WTC11 (cell line): Measurements from ENCODE around the gene CEBPG. TPM values are rescaled to one million over a fixed set of nuclear protein-coding genes. Genes with fewer than 3 reads are reported as not detected.
A peak's percentile ranks its signal among the peaks of the same experiment; 100 is the strongest.

Experiments used
- ATAC-seq: fragments of 200-7000 bp; cut with Tn5 transposase; 2 replicates; pipeline ENCODE4 v1.10.0; 2021; ENCODE audit warnings: mild to moderate bottlenecking, moderate library complexity
- CTCF ChIA-PET: fragments of 300-600 bp; sonication (Branson Sonifier 250); formaldehyde crosslinking; loops from one replicate; lab custom pipeline; 2021; ENCODE audit warnings: antibody characterized with exemption; lab: Charles Lee
- POLR2A ChIA-PET: fragments of 350-600 bp; sonication (Branson Sonifier 250); formaldehyde crosslinking; loops from one replicate; lab custom pipeline; 2021; ENCODE audit warnings: antibody characterized with exemption; lab: Charles Lee
- DNase-seq: peaks from one replicate; pipeline ENCODE4 v3.0.0; 2021; ENCODE audit warnings: low spot score
- H3K27ac Mint-ChIP-seq: 2 replicates; pipeline ENCODE4 v1.8.0; 2021; ENCODE audit warnings: mixed read lengths
- H3K27me3 Mint-ChIP-seq: 2 replicates; pipeline ENCODE4 v1.8.0; 2021; ENCODE audit warnings: low read depth, mild to moderate bottlenecking, moderate library complexity, mixed read lengths
- H3K36me3 Mint-ChIP-seq: 2 replicates; pipeline ENCODE4 v1.8.0; 2021; ENCODE audit warnings: mixed read lengths
- H3K4me1 Mint-ChIP-seq: 2 replicates; pipeline ENCODE4 v1.8.0; 2022; ENCODE audit warnings: mixed read lengths
- H3K4me3 Mint-ChIP-seq: 2 replicates; pipeline ENCODE4 v1.8.0; 2021; ENCODE audit warnings: mild to moderate bottlenecking, moderate library complexity, mixed read lengths
- H3K9me3 Mint-ChIP-seq: 2 replicates; pipeline ENCODE4 v1.8.0; 2021; ENCODE audit warnings: mixed read lengths
- ATF2 ChIP-seq: sonication (generic); formaldehyde crosslinking; IDR thresholded peaks from 2 replicates; pipeline ENCODE4 v1.8.1; 2022; ENCODE audit warnings: low read depth, missing genetic modification reagents, borderline replicate concordance
- ATF3 ChIP-seq: sonication (generic); formaldehyde crosslinking; conservative IDR thresholded peaks from 2 replicates; pipeline ENCODE4 v1.8.1; 2022; ENCODE audit warnings: mild to moderate bottlenecking, missing genetic modification reagents
- CDX4 ChIP-seq: fragments of 250-450 bp; sonication (Bioruptor Pico); IDR thresholded peaks from 2 replicates; pipeline ENCODE4 v1.9.0; 2021; ENCODE audit warnings: moderate library complexity, mild to moderate bottlenecking, inconsistent platforms, borderline replicate concordance
- ESRRA ChIP-seq: sonication (generic); formaldehyde crosslinking; IDR thresholded peaks from 2 replicates; pipeline ENCODE4 v1.8.1; 2022; ENCODE audit warnings: mild to moderate bottlenecking, missing genetic modification reagents, borderline replicate concordance
- ETV6 ChIP-seq: sonication (generic); formaldehyde crosslinking; IDR thresholded peaks from 2 replicates; pipeline ENCODE4 v1.8.1; 2022; ENCODE audit warnings: mild to moderate bottlenecking, missing genetic modification reagents
- HMGXB4 ChIP-seq: sonication (generic); formaldehyde crosslinking; IDR thresholded peaks from 2 replicates; pipeline ENCODE4 v1.8.1; 2023; ENCODE audit warnings: mild to moderate bottlenecking, moderate library complexity, missing genetic modification reagents
- IRF2 ChIP-seq: sonication (generic); formaldehyde crosslinking; IDR thresholded peaks from 2 replicates; pipeline ENCODE4 v1.8.0; 2022; ENCODE audit warnings: low read depth, missing genetic modification reagents, borderline replicate concordance
- MAX ChIP-seq: sonication (generic); formaldehyde crosslinking; IDR thresholded peaks from 2 replicates; pipeline ENCODE4 v1.8.0; 2022; ENCODE audit warnings: mild to moderate bottlenecking, missing genetic modification reagents
- MYBL2 ChIP-seq: sonication (generic); formaldehyde crosslinking; IDR thresholded peaks from 2 replicates; pipeline ENCODE4 v1.8.1; 2023; ENCODE audit warnings: mild to moderate bottlenecking, moderate library complexity, missing genetic modification reagents
- NR2C2 ChIP-seq: sonication (generic); formaldehyde crosslinking; IDR thresholded peaks from 2 replicates; pipeline ENCODE4 v1.8.0; 2022; ENCODE audit warnings: mild to moderate bottlenecking, missing genetic modification reagents
- PRRX2 ChIP-seq: fragments of 250-450 bp; sonication (Bioruptor Pico); IDR thresholded peaks from 2 replicates; pipeline ENCODE4 v1.8.0; 2021; ENCODE audit warnings: mild to moderate bottlenecking
- SMAD3 ChIP-seq: sonication (generic); formaldehyde crosslinking; IDR thresholded peaks from 2 replicates; pipeline ENCODE4 v1.8.0; 2022; ENCODE audit warnings: missing genetic modification reagents, mild to moderate bottlenecking, borderline replicate concordance
- TEAD4 ChIP-seq: sonication (generic); formaldehyde crosslinking; IDR thresholded peaks from 2 replicates; pipeline ENCODE4 v1.8.0; 2022; ENCODE audit warnings: mild to moderate bottlenecking, missing genetic modification reagents
- TP53 ChIP-seq: sonication (generic); formaldehyde crosslinking; IDR thresholded peaks from 2 replicates; pipeline ENCODE4 v1.8.1; 2023; ENCODE audit warnings: mild to moderate bottlenecking, missing genetic modification reagents
- USF1 ChIP-seq: sonication (generic); formaldehyde crosslinking; IDR thresholded peaks from 2 replicates; pipeline ENCODE4 v1.8.0; 2022; ENCODE audit warnings: mild to moderate bottlenecking, missing genetic modification reagents
- ZNF121 ChIP-seq: sonication (generic); formaldehyde crosslinking; IDR thresholded peaks from 2 replicates; pipeline ENCODE4 v1.8.0; 2023; ENCODE audit warnings: missing genetic modification reagents
- ZNF423 ChIP-seq: fragments of 250-450 bp; sonication (Bioruptor Pico); IDR thresholded peaks from 2 replicates; pipeline ENCODE4 v2.1.2; 2022; ENCODE audit warnings: mild to moderate bottlenecking, moderate library complexity
- ZNF671 ChIP-seq: fragments of 250-450 bp; sonication (Bioruptor Pico); IDR thresholded peaks from 2 replicates; pipeline ENCODE4 v1.8.0; 2021; ENCODE audit warnings: mild to moderate bottlenecking
- total RNA-seq: library from RNA; stranded (reverse); gene quantifications from 3 replicates; pipeline ENCODE4 v1.2.3, GENCODE V29; 2021

The CEBPG gene
- total RNA-seq, 1 experiment from 2014 or later: 33.1 TPM

GRCh38 chr19:33413426-33413725 is 39.9 kb downstream of the CEBPG start:
- H3K9me3 Mint-ChIP-seq: no peaks in the 10 kb centered on the region
- ATAC-seq (no peak), DNase-seq (no peak)
- no peaks in the 10 kb centered on the region for H3K27me3 Mint-ChIP-seq
- POLR2A ChIA-PET: interaction anchor here (0.5 kb wide), 1 partner anchor 357 kb away, joined by 4 read pairs; no protein-coding TSS in a partner anchor
- no peak overlapping the region for H3K4me3 Mint-ChIP-seq
- H3K4me1 Mint-ChIP-seq: peaks cover 6% of the 10 kb centered on the region
- TF ChIP-seq SMAD3 (no peak), ATF3 (CRISPR knock-in tag) (no peak), CDX4 (no peak)
- CTCF ChIA-PET: interaction anchor here (0.7 to 3.1 kb wide), 5 partner anchors 9 to 358 kb away, joined by 3 to 9 read pairs (median 6); no protein-coding TSS in a partner anchor
- no peak overlapping the region for H3K27ac Mint-ChIP-seq
- H3K36me3 Mint-ChIP-seq: no peaks in the 10 kb centered on the region

GRCh38 chr19:33413868-33414666 is 40.6 kb downstream of the CEBPG start:
- Mint-ChIP-seq H3K9me3 (no peaks in the 10 kb centered on the region), H3K36me3 (no peaks in the 10 kb centered on the region), H3K4me1 (peaks cover 6% of the 10 kb centered on the region), H3K27ac (no peak overlapping the region), H3K4me3 (no peak overlapping the region), H3K27me3 (no peaks in the 10 kb centered on the region)
- TF ChIP-seq CDX4 (no peak), ESRRA (CRISPR knock-in tag) (no peak), ZNF121 (CRISPR knock-in tag) (no peak), MAX (CRISPR knock-in tag) (no peak), TEAD4 (CRISPR knock-in tag) (no peak), NR2C2 (no peak), IRF2 (CRISPR knock-in tag) (no peak), ZNF671 (CRISPR knock-in tag) (no peak), USF1 (CRISPR knock-in tag) (no peak), MYBL2 (no peak), HMGXB4 (CRISPR knock-in tag) (no peak), ZNF423 (CRISPR knock-in tag) (no peak), TP53 (CRISPR knock-in tag) (no peak), ETV6 (no peak)
- DNase-seq: no peak
- ChIA-PET CTCF (interaction anchor here (1.0 to 3.1 kb wide), 4 partner anchors 10 to 357 kb away, joined by 3 to 9 read pairs (median 8); no protein-coding TSS in a partner anchor), POLR2A (no interaction called here)
- no peak for ATAC-seq

GRCh38 chr19:33414667-33415605 is 41.4 kb downstream of the CEBPG start:
- DNase-seq (no peak), ATAC-seq (no peak)
- CTCF ChIA-PET: interaction anchor here (1.0 to 7.1 kb wide), 13 partner anchors 11 to 358 kb away, joined by 3 to 60 read pairs (median 9); no protein-coding TSS in a partner anchor
- no peaks in the 10 kb centered on the region for H3K27me3 Mint-ChIP-seq
- POLR2A ChIA-PET: no interaction called here
- peaks cover 9% of the 10 kb centered on the region for H3K4me1 Mint-ChIP-seq
- H3K4me3 Mint-ChIP-seq: no peak overlapping the region
- TF ChIP-seq PRRX2 (no peak), ZNF121 (CRISPR knock-in tag) (peak; percentile 68), ATF2 (CRISPR knock-in tag) (no peak)
- H3K36me3 Mint-ChIP-seq: no peaks in the 10 kb centered on the region
- no peaks in the 10 kb centered on the region for H3K9me3 Mint-ChIP-seq
- no peak overlapping the region for H3K27ac Mint-ChIP-seq
